ENCODE results near the gene FBXO41.

DNA sequence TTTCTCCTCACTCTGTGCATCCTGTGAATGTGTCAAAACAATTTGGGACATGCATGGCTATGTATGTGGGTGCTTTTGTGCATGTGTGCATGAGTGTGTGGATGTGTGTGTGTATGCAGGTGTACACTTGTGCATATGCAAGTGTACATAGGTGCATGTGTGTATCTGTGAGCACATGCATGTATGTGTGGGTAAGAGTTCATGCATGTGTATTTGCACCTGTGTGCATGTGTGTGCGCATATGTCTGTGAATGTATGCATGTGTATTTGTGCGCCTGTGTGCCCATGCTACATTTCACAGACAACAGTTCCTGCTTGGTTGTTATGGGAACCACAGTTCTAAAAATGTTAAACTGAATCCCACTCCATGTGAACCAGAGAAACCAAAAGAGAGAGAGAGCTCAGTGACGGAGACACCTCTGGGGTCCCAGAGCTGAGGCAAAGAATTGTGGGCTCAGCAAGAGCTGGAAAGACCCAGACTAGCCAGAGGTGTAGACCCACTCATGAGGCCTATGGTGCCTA is 1.9 kb upstream of the FBXO41 start:
- TF ChIP-seq, protein P1, sequence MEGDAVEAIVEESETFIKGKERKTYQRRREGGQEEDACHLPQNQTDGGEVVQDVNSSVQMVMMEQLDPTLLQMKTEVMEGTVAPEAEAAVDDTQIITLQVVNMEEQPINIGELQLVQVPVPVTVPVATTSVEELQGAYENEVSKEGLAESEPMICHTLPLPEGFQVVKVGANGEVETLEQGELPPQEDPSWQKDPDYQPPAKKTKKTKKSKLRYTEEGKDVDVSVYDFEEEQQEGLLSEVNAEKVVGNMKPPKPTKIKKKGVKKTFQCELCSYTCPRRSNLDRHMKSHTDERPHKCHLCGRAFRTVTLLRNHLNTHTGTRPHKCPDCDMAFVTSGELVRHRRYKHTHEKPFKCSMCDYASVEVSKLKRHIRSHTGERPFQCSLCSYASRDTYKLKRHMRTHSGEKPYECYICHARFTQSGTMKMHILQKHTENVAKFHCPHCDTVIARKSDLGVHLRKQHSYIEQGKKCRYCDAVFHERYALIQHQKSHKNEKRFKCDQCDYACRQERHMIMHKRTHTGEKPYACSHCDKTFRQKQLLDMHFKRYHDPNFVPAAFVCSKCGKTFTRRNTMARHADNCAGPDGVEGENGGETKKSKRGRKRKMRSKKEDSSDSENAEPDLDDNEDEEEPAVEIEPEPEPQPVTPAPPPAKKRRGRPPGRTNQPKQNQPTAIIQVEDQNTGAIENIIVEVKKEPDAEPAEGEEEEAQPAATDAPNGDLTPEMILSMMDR (IDR thresholded peaks at IDR 0.05) = no peak
- no peak for TF ChIP-seq EP300 (IDR thresholded peaks at IDR 0.05)
